GM23248 (cell line): ENCODE data around the gene NCEH1.

Experiments
- EZH2 ChIP-seq: fragments of 200-600 bp; sonication (generic); IDR thresholded peaks from 2 replicates; pipeline ENCODE4 v1.6.1; 2018; ENCODE audit warnings: antibody characterized with exemption, mild to moderate bottlenecking; ENCODE audit not compliant: insufficient read depth, poor library complexity, severe bottlenecking
- EZH2phosphoT487 ChIP-seq: fragments of 200-600 bp; sonication (generic); IDR thresholded peaks from 2 replicates; pipeline ENCODE4 v1.6.1; 2018; ENCODE audit warnings: antibody characterized with exemption, moderate library complexity, mild to moderate bottlenecking, low read depth; ENCODE audit not compliant: insufficient read depth

- TF ChIP-seq EZH2 (no peak), EZH2phosphoT487 (no peak)
Observed at GRCh38 chr3:172646439-172647015, 64.3 kb downstream of the NCEH1 start.
